HG02588 (cell line): ENCODE measurements around the gene C16orf95.
"Not testable (repeated sequence)": the region's sequence is repeated elsewhere in the genome, so short reads cannot be mapped to it uniquely, and the experiment has no call there.

Source experiments
- ATAC-seq: cut with Tn5 transposase; IDR thresholded peaks from one replicate; pipeline ENCODE4 v1.9.1; 2021; ENCODE audit warnings: mild to moderate bottlenecking, moderate library complexity; ENCODE audit not compliant: unreplicated experiment

C16orf95 gene

GRCh38 chr16:87259431-87259830 lies 57.8 kb downstream of the C16orf95 start:
- ATAC-seq: no peak

GRCh38 chr16:87258653-87259052 lies 58.5 kb downstream of the C16orf95 start:
- not testable (repeated sequence) for ATAC-seq

GRCh38 chr16:87255866-87256265 lies 61.3 kb downstream of the C16orf95 start:
- ATAC-seq: no peak

DNA sequence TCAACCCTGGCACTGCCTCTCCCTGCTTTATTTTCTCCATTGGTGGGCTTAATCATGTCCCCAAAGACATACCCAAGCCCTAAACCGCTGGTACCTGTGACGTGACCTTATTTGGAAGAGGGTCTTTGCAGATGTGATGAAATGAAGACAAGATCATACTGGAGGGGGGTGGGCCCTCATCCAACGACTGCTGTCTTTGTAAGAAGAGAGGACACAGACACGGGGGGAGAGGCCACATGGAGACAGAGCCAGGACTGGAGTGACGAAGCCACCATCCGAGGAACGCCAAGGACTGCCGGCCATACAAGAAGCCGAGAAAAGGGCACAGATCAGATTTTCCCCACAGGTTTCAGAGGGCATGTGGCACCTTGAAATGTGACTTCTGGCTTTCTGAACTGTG lies 62.5 kb downstream of the C16orf95 start:
- ATAC-seq: no peak

GRCh38 chr16:87254296-87254695 lies 62.9 kb downstream of the C16orf95 start:
- ATAC-seq: no peak

GRCh38 chr16:87253536-87253935 lies 63.7 kb downstream of the C16orf95 start:
- ATAC-seq: no peak
